ENCODE measurements around the gene SH3RF2.
"Not testable (repeated sequence)": the region's sequence is repeated elsewhere in the genome, so short reads cannot be mapped to it uniquely, and the experiment has no call there.

SH3RF2 gene

DNA sequence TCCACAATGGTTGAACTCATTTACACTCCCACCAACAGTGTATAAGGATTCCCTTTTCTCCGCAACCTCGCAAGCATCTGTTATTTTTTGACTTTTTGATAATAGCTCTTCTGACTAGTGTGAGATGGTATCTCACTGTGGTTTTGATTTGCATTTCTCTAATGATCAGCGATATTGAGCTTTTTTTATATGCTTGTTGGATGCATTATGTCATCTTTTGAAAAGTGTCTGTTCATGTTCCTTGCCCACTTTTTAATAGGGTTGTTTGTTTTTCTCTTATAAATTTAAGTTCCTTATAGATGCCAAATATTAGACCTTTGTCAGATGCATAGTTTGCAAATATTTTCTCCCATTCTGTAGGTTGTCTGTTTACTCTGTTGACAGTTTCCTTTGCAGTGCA lies 17.8 kb downstream of the SH3RF2 start:
- not testable (repeated sequence) for DNase-seq

GRCh38 chr5:145957388-145957787 lies 21.0 kb downstream of the SH3RF2 start:
- DNase-seq: no peak

GRCh38 chr5:145958436-145958835 lies 22.1 kb downstream of the SH3RF2 start:
- DNase-seq: no peak

DNA sequence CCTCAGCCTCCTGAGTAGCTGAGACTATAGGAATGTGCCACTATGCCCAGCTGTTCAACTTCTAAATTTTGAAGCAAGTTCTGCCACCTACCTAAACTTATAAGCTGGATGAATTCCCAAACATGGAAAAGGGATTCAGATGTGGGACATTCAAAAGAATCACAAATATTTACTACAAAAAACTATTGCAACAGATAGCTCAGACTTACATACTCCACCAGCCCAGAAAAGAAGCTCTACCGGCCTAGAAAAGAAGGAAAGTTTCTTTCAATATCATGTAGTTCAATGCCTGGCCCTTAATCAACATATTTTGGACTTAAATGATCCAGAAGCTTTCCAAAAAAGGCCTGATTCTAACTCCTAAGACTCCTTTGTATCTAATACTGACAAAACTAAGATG lies 23.8 kb downstream of the SH3RF2 start:
- no peak for DNase-seq

- no peak for DNase-seq
These were observed 24.6 kb downstream of the SH3RF2 start for GRCh38 chr5:145960848-145961600.

DNA sequence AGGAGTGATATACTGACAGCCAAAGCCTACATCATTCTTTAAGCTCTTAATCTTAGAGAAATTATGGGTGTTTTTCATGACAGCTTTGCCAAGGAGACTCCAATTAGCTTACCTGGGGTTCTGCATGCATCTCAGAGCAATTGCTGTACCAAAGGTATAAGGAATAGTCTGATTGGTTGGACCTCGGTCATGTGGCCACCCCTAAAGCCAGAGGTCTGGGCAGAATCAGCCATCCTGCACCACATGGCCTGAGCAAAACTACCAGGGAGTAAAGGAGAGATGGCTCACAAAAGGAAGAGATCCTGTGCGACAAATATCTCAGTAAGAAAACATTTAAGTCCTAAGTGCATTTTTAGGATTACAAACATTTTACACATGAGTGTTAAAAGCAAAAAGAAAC lies 25.6 kb downstream of the SH3RF2 start:
- no peak for DNase-seq

- DNase-seq: not testable (repeated sequence)
These were observed 27.6 kb downstream of the SH3RF2 start for GRCh38 chr5:145964008-145964407.

DNA sequence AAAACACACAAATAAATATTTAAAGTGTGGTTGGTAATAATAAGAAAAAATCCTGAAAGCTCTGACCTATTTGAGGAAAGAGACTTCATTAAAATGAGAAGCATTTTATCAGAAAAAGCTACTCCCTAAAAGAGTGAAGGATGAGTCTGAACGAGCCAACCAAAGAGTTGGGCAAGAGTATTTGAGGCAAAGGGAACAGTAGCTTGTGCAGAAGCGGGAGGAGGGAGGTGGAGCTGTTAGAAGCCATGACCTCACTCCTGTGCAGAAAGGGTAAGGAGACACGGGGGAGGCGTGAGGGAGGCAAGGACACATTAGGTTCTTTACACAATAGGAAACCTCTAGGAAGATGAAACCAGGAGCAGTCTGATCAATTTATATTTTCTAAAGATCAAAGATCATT lies 29.4 kb downstream of the SH3RF2 start:
- no peak for DNase-seq

DNA sequence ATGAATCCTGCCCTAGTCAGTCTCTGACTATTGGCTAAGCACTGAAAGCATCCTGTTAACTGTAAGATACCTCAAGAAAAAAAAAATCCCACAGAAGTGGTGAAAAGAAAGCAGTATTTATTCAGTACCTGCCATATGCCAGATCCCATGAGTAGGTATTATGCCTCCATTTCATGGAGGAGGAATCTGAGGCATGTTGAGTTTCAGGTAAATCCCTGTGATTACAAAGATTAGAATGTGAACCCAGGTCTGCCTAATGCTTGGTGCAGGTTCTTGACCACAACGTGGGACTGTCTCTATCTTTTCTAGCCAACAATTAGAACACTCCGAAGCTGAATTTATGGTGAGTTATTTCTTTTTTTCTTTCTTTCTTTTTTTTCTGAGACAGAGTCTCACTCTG lies 30.9 kb downstream of the SH3RF2 start:
- DNase-seq: no peak

GRCh38 chr5:145968970-145969713 lies 32.8 kb downstream of the SH3RF2 start:
- DNase-seq: no peak

- no peak for DNase-seq
These were observed 33.3 kb downstream of the SH3RF2 start for GRCh38 chr5:145969714-145970092.

DNA sequence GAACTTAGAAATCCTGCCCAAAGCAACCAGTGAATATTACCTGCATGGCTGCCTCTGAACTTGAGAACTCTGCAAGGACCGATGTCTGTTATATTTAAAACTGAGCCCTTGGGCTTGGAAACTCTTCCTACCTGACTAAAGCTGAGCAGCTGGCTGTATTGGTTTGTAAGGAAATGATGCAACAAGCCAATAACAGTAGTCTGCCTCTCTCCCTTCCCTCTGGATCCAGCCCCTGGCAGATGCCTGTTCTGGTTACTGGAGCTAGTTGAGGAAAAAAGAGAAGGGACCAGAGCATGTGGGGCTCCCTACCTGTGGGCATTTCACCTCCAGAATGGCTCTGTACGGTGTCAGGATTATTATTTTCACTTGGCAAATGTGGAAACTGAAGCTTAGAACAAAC lies 34.7 kb downstream of the SH3RF2 start:
- DNase-seq: no peak

DNA sequence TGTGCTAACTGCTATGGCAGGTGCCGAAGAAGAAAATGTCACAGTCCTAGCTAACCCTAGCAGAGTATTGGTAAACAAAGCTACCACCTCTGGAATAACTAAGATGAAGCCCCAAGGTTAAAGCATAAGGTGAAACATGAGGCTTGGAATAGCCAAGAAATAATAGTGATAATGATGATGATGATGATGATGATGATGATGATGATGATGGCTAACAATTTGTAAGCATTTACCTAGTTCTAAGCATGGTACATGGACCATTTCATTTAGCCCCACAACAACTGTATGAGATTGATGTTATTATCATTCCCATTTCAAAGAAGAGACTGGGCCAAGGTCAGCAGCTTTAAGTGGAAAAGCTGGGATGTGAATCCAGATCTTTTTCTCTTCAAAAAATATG lies 35.3 kb downstream of the SH3RF2 start:
- no peak for DNase-seq

DNA sequence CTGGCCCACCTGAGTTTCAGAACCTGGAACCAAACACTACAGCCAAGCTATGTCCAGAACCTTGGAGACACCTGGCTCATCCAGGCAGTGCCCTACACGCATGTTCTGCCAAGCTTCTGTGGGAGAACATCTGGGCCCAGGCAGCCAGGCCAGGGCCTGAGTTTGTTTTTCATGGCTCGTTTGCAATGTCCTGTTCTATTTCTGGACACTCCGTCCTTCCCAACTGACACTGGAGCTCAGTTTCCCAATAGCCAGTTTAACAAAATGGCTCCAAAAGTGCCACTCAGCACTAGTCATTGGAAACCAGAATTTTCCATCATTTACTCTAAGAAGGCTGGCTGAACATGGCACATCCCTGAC lies 38.6 kb downstream of the SH3RF2 start:
- DNase-seq: no peak

DNA sequence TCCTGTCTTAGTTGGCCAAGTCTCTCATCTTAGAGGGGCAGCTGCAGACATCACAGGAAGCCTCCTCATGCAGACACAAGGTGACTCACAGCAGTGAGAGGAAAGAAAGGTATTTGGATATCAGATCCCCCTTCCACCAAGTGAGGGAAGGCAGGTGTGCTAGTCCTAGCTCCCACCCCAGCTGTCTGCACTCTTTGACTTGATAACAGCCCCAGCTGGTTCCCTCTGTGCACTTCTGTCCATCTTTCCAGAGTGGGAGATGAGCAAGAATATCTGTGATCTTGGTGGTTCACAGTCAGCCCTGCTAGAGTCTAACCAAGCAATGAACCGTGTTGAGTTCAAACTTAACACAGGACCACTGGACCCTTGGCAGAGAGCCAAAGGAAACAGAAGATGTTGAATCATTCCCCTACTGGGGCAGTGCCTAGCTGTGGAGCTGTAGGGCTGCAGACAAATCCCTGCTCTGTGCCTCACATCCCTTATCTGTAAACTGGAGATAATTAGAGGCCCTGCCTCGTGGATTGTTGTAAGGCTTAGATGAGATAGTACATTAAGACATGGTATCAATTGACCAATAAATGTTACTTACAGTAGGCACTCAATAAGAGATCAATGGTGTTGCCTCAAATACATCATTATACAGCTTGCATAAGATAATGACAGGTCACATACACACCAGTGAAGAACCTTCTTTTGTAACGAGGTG lies 39.1 kb downstream of the SH3RF2 start:
- DNase-seq: no peak

- DNase-seq: no peak
These were observed 40.2 kb downstream of the SH3RF2 start for GRCh38 chr5:145976431-145977155.

DNA sequence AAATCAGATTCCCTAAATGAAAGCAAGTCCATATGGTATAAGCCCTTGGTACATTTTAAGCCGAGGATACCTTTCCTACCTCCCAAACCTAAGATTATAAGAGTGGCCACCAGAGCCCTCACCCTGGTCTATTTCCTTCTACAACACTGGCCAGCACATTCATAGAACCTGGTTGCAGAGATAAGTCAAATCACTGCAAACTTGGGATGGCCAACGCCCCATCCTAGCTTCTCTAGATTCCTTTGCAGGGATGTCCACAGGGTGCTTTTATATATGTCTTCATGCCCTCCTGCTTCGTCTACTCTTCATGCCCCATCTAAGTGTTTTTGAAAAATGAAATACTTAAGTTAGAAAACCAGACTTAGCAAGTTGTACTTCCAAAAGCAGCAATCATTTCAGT lies 41.8 kb downstream of the SH3RF2 start:
- DNase-seq: no peak

DNA sequence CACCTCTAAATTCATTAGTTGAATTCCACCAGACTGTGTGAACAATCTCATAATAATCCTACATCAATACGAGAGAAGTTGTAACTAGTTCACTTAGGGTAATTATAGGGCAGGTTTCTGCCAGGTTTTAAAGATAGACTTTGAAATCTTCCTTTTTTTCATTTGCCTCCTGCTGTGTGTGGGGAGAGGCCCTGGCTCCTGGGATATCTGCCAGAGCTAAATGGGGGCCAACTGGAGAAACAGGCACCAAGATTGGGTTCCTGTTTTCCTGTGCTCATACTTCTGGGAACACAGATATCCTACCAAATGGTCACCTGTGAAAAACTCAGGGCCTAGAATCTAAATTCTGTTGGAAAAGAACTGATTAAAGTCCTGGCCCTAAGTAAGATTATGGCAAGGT lies 42.3 kb downstream of the SH3RF2 start:
- no peak for DNase-seq

GRCh38 chr5:145979270-145980223 lies 43.2 kb downstream of the SH3RF2 start:
- DNase-seq: no peak

DNA sequence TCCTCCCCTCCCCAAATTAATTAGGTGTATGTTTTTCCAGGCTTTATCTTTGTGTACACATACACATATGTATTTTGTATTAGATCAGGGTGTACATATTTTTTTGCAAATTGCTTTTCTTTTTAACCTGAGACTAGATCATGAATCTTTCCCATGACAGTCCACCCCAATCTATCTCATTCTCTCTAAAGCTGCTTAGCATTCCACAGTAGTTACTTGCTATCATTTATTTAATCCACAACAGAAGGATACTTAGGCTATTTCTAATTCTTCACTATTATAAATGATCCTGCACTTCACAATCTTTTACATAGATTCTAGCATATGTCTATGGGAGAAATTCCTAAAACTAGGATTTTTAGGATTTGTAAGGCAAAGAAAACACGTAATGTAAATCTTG lies 43.9 kb downstream of the SH3RF2 start:
- no peak for DNase-seq

- no peak for DNase-seq
These were observed 44.3 kb downstream of the SH3RF2 start for GRCh38 chr5:145980718-145981117.
